Mesothelial cell of epicardium (in vitro differentiated cells): Measurements from ENCODE around the gene CDHR3. TPM values are rescaled to one million over a fixed set of nuclear protein-coding genes. Genes with fewer than 3 reads are reported as not detected.
A peak's percentile ranks its signal among the peaks of the same experiment; 100 is the strongest.
"Not testable (repeated sequence)": the region's sequence is repeated elsewhere in the genome, so short reads cannot be mapped to it uniquely, and the experiment has no call there.

Experiments
- DNase-seq, 2 experiments: peaks; one replicate each; pipeline ENCODE4 v3.0.0; 2021; ENCODE audit warnings: low spot score in 2 of 2; ENCODE audit not compliant: unreplicated experiment in 2 of 2
- H3K27ac Mint-ChIP-seq: 2 replicates; pipeline ENCODE4 v1.8.0; 2021; ENCODE audit warnings: mixed read lengths
- H3K27me3 Mint-ChIP-seq: 2 replicates; pipeline ENCODE4 v1.8.0; 2021; ENCODE audit warnings: low read depth, mixed read lengths
- H3K36me3 Mint-ChIP-seq: 2 replicates; pipeline ENCODE4 v1.8.0; 2021; ENCODE audit warnings: mixed read lengths
- H3K4me1 Mint-ChIP-seq: 2 replicates; pipeline ENCODE4 v1.8.0; 2021; ENCODE audit warnings: mixed read lengths
- H3K4me3 Mint-ChIP-seq: 2 replicates; pipeline ENCODE4 v1.8.0; 2021; ENCODE audit warnings: mild to moderate bottlenecking, moderate library complexity, mixed read lengths
- H3K9me3 Mint-ChIP-seq: 2 replicates; pipeline ENCODE4 v1.8.0; 2021; ENCODE audit warnings: mixed read lengths
- CTCF ChIP-seq: fragments of 200-600 bp; sonication (generic); IDR thresholded peaks from one replicate; pipeline ENCODE4 v1.5.0; 2021; ENCODE audit warnings: antibody characterized with exemption; ENCODE audit not compliant: unreplicated experiment
- total RNA-seq: library from RNA; stranded (reverse); gene quantifications from 3 replicates; pipeline ENCODE4 v1.2.1, GENCODE V29; 2021

The CDHR3 gene
- total RNA-seq, 1 donor from 2014 or later: 3.2 TPM

DNA sequence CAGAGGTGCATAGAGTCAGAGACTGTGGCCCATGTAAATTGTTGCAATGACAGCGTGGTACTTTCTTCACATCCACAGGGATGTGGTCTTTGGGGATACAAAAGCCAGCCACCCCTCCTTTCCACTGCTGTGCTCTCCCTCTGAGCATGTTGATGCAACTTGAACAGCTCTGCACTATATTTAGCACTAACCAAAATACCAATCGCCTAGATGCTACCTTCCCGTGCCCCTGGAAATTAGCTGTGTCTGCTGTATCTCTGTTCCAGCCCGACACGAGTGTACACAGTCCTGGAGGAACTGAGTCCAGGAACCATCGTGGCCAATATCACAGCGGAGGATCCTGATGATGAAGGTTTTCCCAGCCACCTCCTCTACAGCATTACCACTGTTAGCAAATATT lies 38.1 kb downstream of the CDHR3 start:
- H3K4me1 Mint-ChIP-seq: peaks cover 7% of the 10 kb centered on the region
- H3K27ac Mint-ChIP-seq: no peak overlapping the region
- TF ChIP-seq CTCF: no peak
- peaks cover 7% of the 10 kb centered on the region for H3K9me3 Mint-ChIP-seq
- H3K27me3 Mint-ChIP-seq: peaks cover 1% of the 10 kb centered on the region
- DNase-seq: no peak
- H3K4me3 Mint-ChIP-seq: no peak overlapping the region
- H3K36me3 Mint-ChIP-seq: no peaks in the 10 kb centered on the region

DNA sequence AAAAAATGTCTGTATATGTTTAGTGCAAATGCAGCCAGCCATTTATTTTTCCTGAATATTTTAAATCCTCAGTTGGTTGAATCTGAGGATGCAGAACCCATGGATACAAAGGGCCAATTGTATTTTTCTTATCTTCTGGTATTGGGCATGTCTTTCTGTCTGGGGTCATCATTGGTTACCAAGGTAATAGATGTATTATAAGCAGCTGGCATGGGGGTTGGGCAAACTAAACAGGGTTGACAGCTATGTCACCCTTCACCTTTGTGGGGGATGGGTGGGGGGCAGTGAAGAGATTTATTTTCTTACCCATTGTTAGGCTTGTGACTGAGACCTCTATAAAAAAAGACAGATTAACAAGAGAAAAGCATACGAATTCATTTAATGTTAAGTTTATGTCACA lies 38.8 kb downstream of the CDHR3 start:
- no peak overlapping the region for H3K4me3 Mint-ChIP-seq
- no peak for DNase-seq
- peaks cover 8% of the 10 kb centered on the region for H3K9me3 Mint-ChIP-seq
- H3K27ac Mint-ChIP-seq: no peak overlapping the region
- peaks cover 7% of the 10 kb centered on the region for H3K4me1 Mint-ChIP-seq
- H3K36me3 Mint-ChIP-seq: no peaks in the 10 kb centered on the region
- peaks cover 1% of the 10 kb centered on the region for H3K27me3 Mint-ChIP-seq
- TF ChIP-seq CTCF: no peak

DNA sequence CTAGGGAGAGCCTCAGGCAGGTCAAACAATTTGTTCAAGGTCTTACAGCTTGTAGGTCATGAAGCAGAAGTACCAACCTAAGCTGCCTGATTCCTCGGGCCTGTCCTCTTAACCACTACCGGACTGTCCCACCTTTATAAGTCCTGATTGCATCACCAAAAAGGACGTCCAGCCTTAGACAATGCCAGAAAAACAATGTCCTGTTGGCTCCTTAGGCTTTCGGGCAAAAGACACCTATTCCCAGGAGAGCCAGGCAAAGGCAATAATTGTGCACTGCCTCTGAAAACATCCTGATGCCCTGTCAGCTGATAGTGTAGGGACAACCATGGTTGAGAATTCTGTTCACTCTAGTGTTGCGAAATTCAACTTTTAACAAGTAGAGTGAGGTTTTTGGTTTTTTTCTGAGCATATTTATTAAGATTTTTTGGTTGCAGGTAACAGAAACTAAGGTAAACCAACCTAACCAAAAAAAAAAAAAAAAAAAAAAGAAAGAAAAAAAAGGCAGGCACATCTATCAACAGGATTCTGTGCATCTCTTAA lies 40.5 kb downstream of the CDHR3 start:
- TF ChIP-seq CTCF: no peak
- H3K36me3 Mint-ChIP-seq: peaks cover 3% of the 10 kb centered on the region
- H3K27me3 Mint-ChIP-seq: no peaks in the 10 kb centered on the region
- DNase-seq: no peak
- peaks cover 23% of the 10 kb centered on the region for H3K9me3 Mint-ChIP-seq
- H3K27ac Mint-ChIP-seq: no peak overlapping the region
- H3K4me3 Mint-ChIP-seq: no peak overlapping the region
- peaks cover 4% of the 10 kb centered on the region for H3K4me1 Mint-ChIP-seq

DNA sequence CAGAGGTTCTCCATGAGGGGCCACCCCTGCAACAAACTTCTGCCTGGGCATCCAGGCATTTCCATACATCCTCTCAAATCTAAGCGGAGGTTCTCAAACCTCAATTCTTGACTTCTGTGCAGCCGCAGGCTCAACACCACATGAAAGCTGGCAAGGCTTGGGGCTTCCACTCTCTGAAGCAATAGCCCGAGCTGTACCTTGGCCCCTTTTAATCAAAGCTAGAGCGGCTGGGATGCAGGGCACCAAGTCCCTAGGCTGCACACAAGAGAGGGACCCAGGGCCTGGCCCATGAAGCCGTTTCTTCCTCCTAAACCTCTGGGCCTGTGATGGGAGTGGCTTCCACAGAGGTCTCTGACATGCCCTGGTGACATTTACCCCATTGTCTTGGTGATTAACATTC lies 43.8 kb downstream of the CDHR3 start:
- Mint-ChIP-seq H3K4me1 (peaks cover 17% of the 10 kb centered on the region), H3K36me3 (peaks cover 3% of the 10 kb centered on the region), H3K4me3 (no peak overlapping the region), H3K9me3 (peaks cover 25% of the 10 kb centered on the region), H3K27ac (no peak overlapping the region), H3K27me3 (no peaks in the 10 kb centered on the region)
- DNase-seq: no peak
- TF ChIP-seq CTCF: no peak

DNA sequence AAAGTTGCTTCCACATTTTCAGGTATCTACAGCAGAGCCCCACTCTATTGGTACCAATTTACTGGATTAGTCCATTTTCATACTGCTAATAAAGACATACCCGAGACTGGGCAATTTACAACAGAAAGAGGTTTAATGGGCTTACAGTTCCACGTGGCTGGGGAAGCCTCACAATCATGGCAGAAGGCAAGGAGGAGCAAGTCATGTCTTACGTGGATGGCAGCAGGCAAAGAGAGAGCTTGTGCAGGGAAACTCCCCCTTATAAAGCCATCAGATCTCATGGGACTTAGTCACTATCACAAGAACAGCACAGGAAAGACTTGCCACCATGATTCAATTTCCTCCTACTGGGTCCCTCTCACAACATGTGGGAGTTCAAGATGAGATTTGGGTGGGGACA lies 44.7 kb downstream of the CDHR3 start:
- H3K27ac Mint-ChIP-seq, H3K27me3 Mint-ChIP-seq, H3K36me3 Mint-ChIP-seq, H3K4me3 Mint-ChIP-seq, DNase-seq: not testable (repeated sequence)
- peaks cover 17% of the 10 kb centered on the region for H3K4me1 Mint-ChIP-seq
- peaks cover 25% of the 10 kb centered on the region for H3K9me3 Mint-ChIP-seq

- H3K9me3 Mint-ChIP-seq: peaks cover 25% of the 10 kb centered on the region
Observed at GRCh38 chr7:106009503-106010226, 46.6 kb downstream of the CDHR3 start.

More at GRCh38 chr7:106009503-106010226, 46.6 kb downstream of the CDHR3 start:
- H3K36me3 Mint-ChIP-seq: peaks cover 3% of the 10 kb centered on the region
- H3K4me3 Mint-ChIP-seq: peak overlapping the region; percentile 49
- H3K27ac Mint-ChIP-seq: peak overlapping the region; percentile 95
- peaks cover 17% of the 10 kb centered on the region for H3K4me1 Mint-ChIP-seq
- DNase-seq: peak; percentile 71 to 94
- H3K27me3 Mint-ChIP-seq: no peaks in the 10 kb centered on the region
- peak; percentile 90 for TF ChIP-seq CTCF
